OCI-LY3 (cell line): ENCODE measurements around the gene ZNF335.

ENCODE experiments used
- EZH2phosphoT487 ChIP-seq: fragments of 200-600 bp; shearing (Covaris generic); IDR thresholded peaks from 2 replicates; pipeline ENCODE4 v1.6.1; 2018; ENCODE audit warnings: antibody characterized with exemption, mixed run types, low read depth
- TF ChIP-seq, protein P1 (sequence below): fragments of 200-600, 300-600 bp; sonication (generic); IDR thresholded peaks from 2 replicates; pipeline ENCODE4 v1.5.1; 2014; ENCODE audit warnings: antibody characterized with exemption, low read length, low read depth

GRCh38 chr20:45908084-45908483, 63.9 kb downstream of the ZNF335 start:
- TF ChIP-seq, protein P1, sequence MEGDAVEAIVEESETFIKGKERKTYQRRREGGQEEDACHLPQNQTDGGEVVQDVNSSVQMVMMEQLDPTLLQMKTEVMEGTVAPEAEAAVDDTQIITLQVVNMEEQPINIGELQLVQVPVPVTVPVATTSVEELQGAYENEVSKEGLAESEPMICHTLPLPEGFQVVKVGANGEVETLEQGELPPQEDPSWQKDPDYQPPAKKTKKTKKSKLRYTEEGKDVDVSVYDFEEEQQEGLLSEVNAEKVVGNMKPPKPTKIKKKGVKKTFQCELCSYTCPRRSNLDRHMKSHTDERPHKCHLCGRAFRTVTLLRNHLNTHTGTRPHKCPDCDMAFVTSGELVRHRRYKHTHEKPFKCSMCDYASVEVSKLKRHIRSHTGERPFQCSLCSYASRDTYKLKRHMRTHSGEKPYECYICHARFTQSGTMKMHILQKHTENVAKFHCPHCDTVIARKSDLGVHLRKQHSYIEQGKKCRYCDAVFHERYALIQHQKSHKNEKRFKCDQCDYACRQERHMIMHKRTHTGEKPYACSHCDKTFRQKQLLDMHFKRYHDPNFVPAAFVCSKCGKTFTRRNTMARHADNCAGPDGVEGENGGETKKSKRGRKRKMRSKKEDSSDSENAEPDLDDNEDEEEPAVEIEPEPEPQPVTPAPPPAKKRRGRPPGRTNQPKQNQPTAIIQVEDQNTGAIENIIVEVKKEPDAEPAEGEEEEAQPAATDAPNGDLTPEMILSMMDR: no peak
- no peak for TF ChIP-seq EZH2phosphoT487
